Fibroblast of the conjunctiva (primary cell): ENCODE data around the gene PHACTR3.

Experiments
- DNase-seq: peaks from one replicate; pipeline ENCODE4 v3.0.0-alpha.2; 2010; ENCODE audit warnings: low read depth

Gene PHACTR3

GRCh38 chr20:59752101-59752586 is 147.8 kb downstream of the PHACTR3 start:
- no peak for DNase-seq

GRCh38 chr20:59752704-59753460 is 148.5 kb downstream of the PHACTR3 start:
- no peak for DNase-seq

GRCh38 chr20:59753836-59754235 is 149.5 kb downstream of the PHACTR3 start:
- DNase-seq, result no peak

GRCh38 chr20:59754551-59754950 is 150.2 kb downstream of the PHACTR3 start:
- DNase-seq, result no peak

- DNase-seq, result no peak
Observed at GRCh38 chr20:59756241-59756640, 151.9 kb downstream of the PHACTR3 start.

GRCh38 chr20:59764037-59764436 is 159.7 kb downstream of the PHACTR3 start:
- DNase-seq, result no peak

GRCh38 chr20:59765599-59766177 is 161.3 kb downstream of the PHACTR3 start:
- no peak for DNase-seq

- DNase-seq, result no peak
Observed at GRCh38 chr20:59767656-59768055, 163.3 kb downstream of the PHACTR3 start.

GRCh38 chr20:59770270-59770669 is 165.9 kb downstream of the PHACTR3 start:
- no peak for DNase-seq

- no peak for DNase-seq
Observed at GRCh38 chr20:59770851-59771250, 166.5 kb downstream of the PHACTR3 start.

- no peak for DNase-seq
Observed at GRCh38 chr20:59771506-59772372, 167.4 kb downstream of the PHACTR3 start.

- no peak for DNase-seq
Observed at GRCh38 chr20:59772373-59772705, 168.0 kb downstream of the PHACTR3 start.

GRCh38 chr20:59772931-59773913 is 168.9 kb downstream of the PHACTR3 start:
- no peak for DNase-seq

- no peak for DNase-seq
Observed at GRCh38 chr20:59774204-59774641, 169.9 kb downstream of the PHACTR3 start.

GRCh38 chr20:59774921-59775686 is 170.8 kb downstream of the PHACTR3 start:
- DNase-seq, result no peak

- DNase-seq, result no peak
Observed at GRCh38 chr20:59775687-59776055, 171.3 kb downstream of the PHACTR3 start.

- no peak for DNase-seq
Observed at GRCh38 chr20:59776059-59776603, 171.8 kb downstream of the PHACTR3 start.

- no peak for DNase-seq
Observed at GRCh38 chr20:59776626-59777330, 172.4 kb downstream of the PHACTR3 start.

- DNase-seq, result no peak
Observed at GRCh38 chr20:59777331-59777725, 173.0 kb downstream of the PHACTR3 start.
